ENCODE data around the gene GRM7. TPM values are rescaled to one million over a fixed set of nuclear protein-coding genes. Genes with fewer than 3 reads are reported as not detected.

The GRM7 gene
- total RNA-seq, result not detected
- polyA plus RNA-seq, result not detected
- 0 to 0.09 (median 0) reads per million in 6 experiments for total RNA-seq

DNA sequence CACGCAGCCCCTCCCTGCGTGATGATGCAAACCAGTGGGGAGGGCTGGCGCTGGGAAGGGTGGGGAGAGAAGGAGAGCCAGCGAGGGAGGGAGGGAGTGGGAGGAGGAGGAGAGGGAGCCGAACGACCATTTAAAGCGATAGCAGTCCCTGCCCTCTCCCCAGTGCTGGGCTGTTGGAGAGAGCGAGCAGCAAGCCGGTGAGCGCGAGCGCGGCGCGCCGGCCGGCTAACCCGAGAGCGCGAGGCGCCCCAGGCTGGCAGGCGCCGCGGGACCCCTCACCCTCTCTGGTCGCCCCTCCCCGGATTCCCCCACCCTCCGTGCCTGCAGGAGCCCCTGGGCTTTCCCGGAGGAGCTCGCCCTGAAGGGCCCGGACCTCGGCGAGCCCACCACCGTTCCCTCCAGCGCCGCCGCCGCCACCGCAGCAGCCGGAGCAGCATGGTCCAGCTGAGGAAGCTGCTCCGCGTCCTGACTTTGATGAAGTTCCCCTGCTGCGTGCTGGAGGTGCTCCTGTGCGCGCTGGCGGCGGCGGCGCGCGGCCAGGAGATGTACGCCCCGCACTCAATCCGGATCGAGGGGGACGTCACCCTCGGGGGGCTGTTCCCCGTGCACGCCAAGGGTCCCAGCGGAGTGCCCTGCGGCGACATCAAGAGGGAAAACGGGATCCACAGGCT, at the start of gene GRM7:
TSS of gene GRM7 (plus strand) at position 162 of the 671 bp plus-strand sequence.
- Mint-ChIP-seq H3K36me3 (peaks cover 0 to 16% (median 2%) of the 10 kb centered on the region in 3 donors), H3K4me3 (no peak within 1 kb of the TSS), H3K27ac (peak within 1 kb of the TSS in 1 of 10 donors; percentile 67), H3K9me3 (peaks cover 0 to 11% (median 0%) of the 10 kb centered on the region in 9 donors), H3K27me3 (peaks cover 19 to 53% (median 28%) of the 10 kb centered on the region in 5 donors), H3K4me1 (peaks cover 0 to 6% (median 2%) of the 10 kb centered on the region in 4 donors)
- DNase-seq (no peak), ATAC-seq (no peak)
- POLR2A ChIA-PET, result no interaction called here

DNA sequence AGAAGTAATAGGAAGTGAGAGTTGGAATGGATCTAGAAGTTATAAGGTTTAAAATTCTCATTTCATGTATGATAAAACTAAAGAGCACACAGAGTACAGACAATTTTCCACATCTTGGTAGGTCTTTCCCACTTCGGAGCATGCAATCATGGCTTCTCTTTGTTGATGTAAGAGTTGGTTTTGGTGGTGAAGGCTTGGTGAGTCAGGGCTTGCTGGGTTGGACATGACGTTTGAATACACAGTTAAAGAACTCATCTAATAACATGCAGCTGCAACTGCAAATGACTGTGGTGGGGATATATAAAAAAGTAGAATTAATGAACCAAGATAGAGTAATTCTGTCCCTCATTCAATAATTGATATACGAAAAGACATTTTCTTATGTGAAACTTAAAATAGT, 39.5 kb upstream of the GRM7 start:
- peaks cover 2 to 13% (median 6%) of the 10 kb centered on the region in 9 donors for H3K9me3 Mint-ChIP-seq
- H3K27me3 Mint-ChIP-seq, result peaks cover 0 to 3% (median 0%) of the 10 kb centered on the region in 5 donors
- no peak overlapping the region for H3K4me3 Mint-ChIP-seq
- ATAC-seq (no peak), DNase-seq (no peak)
- H3K27ac Mint-ChIP-seq, result no peak overlapping the region
- no peaks in the 10 kb centered on the region for H3K4me1 Mint-ChIP-seq
- POLR2A ChIA-PET, result no interaction called here
- no peaks in the 10 kb centered on the region for H3K36me3 Mint-ChIP-seq

DNA sequence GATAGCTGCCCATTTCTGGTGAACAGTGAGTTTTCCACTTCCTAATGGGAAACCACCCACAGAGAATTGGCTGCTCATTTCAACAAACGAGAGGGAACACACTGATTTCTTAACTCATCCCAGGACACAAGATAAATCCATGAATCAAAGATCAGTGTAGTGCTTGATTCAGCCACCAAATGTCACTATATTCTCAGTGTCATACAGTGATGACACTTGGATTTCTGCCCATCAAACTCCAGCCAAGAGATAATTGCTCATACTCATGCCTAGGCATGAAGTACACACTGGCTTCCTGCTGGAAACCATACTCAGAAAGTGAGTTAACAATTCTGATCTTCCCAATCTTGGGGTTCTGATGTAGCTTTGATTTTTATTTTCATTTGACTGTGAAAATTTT, 35.4 kb upstream of the GRM7 start:
- Mint-ChIP-seq H3K27me3 (peaks cover 0 to under 1% (median 0%) of the 10 kb centered on the region in 5 donors), H3K9me3 (peaks cover 0 to 18% (median under 1%) of the 10 kb centered on the region in 9 donors), H3K36me3 (no peaks in the 10 kb centered on the region), H3K4me3 (no peak overlapping the region), H3K4me1 (no peaks in the 10 kb centered on the region), H3K27ac (no peak overlapping the region)
- ATAC-seq, result no peak
- POLR2A ChIA-PET, result no interaction called here
- DNase-seq, result no peak

DNA sequence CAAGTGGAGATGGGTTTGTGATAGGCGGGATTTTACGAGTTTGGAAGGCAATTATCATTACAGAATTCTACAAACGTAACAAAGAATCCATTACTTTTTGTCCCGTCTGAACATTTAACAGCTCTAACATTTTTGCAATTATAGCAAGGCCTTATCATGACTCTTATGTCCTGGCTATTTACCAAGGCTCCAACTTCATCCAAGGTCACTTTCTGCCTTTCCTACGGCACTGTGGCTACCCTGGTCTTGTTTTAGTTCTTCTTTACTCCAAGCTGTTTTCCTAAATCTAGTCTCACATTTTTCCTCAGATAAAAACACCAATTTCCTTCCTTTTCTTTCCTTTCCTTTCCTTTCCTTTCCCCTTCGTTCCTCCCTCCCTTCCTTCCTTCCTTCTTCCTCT, 33.5 kb upstream of the GRM7 start:
- no peaks in the 10 kb centered on the region for H3K36me3 Mint-ChIP-seq
- POLR2A ChIA-PET, result no interaction called here
- no peak overlapping the region for H3K4me3 Mint-ChIP-seq
- DNase-seq (no peak), ATAC-seq (no peak)
- H3K4me1 Mint-ChIP-seq, result no peaks in the 10 kb centered on the region
- no peaks in the 10 kb centered on the region for H3K27me3 Mint-ChIP-seq
- no peak overlapping the region for H3K27ac Mint-ChIP-seq
- peaks cover 0 to 23% (median 6%) of the 10 kb centered on the region in 9 donors for H3K9me3 Mint-ChIP-seq

DNA sequence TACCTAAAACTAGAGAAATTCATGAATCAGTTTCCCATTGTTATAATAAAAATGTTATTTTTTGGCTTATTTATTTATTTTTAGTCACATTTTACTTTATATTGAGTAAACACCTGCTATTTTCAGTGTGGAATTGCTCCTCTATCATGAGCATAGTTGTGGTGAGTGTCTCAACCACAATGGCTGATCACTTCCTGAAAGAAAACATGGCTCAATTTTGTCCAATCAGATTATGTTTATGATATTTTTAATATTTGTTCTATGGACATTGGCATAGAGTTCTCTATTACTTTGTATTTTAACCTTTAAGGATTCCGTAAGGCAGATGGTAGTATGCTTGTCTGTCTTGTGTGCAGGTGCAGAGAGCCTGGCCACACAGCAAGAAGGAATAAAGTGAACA, 16.2 kb upstream of the GRM7 start:
- DNase-seq (no peak), ATAC-seq (no peak)
- Mint-ChIP-seq H3K4me1 (no peaks in the 10 kb centered on the region), H3K27me3 (no peaks in the 10 kb centered on the region), H3K4me3 (no peak overlapping the region), H3K9me3 (peaks cover 2 to 25% (median 10%) of the 10 kb centered on the region in 9 donors), H3K27ac (no peak overlapping the region), H3K36me3 (peaks cover 0 to 5% (median 0%) of the 10 kb centered on the region in 3 donors)
- POLR2A ChIA-PET, result no interaction called here

- POLR2A ChIA-PET, result no interaction called here
- H3K27ac Mint-ChIP-seq, result no peak overlapping the region
- peak overlapping the region in 1 of 10 donors; percentile 35 for H3K4me3 Mint-ChIP-seq
These were observed 6.7 kb upstream of the GRM7 start for GRCh38 chr3:6854184-6854583.

DNA sequence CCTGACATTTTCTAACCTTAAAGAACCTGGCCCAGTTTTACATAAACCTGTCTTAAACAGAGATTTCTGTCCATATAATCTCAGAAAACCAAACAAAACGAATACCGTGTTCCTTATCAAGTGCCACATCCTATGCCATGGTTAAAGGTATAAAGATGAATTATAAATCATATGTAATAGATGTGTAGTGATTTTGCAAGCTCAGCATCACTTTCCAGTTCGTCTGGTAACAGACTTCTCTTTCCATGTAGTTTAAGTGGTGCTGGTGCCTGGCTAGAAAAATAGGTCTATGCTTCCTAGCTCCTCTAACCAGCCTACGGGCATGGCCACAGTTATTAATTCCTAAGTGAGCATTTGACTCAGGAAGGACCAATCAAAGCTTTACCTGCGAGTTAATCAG, 3.4 kb upstream of the GRM7 start:
- peaks cover 6 to 28% (median 20%) of the 10 kb centered on the region in 5 donors for H3K27me3 Mint-ChIP-seq
- H3K4me1 Mint-ChIP-seq, result peaks cover 0 to 6% (median 2%) of the 10 kb centered on the region in 4 donors
- no peak overlapping the region for H3K27ac Mint-ChIP-seq
- no peak overlapping the region for H3K4me3 Mint-ChIP-seq
- POLR2A ChIA-PET, result no interaction called here
- DNase-seq (no peak), ATAC-seq (no peak)
- peaks cover 0 to 5% (median 0%) of the 10 kb centered on the region in 9 donors for H3K9me3 Mint-ChIP-seq
- H3K36me3 Mint-ChIP-seq, result peaks cover 0 to 6% (median 0%) of the 10 kb centered on the region in 3 donors

More at GRCh38 chr3:6854184-6854583, 6.7 kb upstream of the GRM7 start:
- no peak for DNase-seq
- Mint-ChIP-seq H3K4me1 (no peaks in the 10 kb centered on the region), H3K27me3 (peaks cover 0 to 9% (median 4%) of the 10 kb centered on the region in 5 donors), H3K36me3 (no peaks in the 10 kb centered on the region), H3K9me3 (peaks cover 0 to 8% (median 0%) of the 10 kb centered on the region in 9 donors)
- ATAC-seq, result no peak

DNA sequence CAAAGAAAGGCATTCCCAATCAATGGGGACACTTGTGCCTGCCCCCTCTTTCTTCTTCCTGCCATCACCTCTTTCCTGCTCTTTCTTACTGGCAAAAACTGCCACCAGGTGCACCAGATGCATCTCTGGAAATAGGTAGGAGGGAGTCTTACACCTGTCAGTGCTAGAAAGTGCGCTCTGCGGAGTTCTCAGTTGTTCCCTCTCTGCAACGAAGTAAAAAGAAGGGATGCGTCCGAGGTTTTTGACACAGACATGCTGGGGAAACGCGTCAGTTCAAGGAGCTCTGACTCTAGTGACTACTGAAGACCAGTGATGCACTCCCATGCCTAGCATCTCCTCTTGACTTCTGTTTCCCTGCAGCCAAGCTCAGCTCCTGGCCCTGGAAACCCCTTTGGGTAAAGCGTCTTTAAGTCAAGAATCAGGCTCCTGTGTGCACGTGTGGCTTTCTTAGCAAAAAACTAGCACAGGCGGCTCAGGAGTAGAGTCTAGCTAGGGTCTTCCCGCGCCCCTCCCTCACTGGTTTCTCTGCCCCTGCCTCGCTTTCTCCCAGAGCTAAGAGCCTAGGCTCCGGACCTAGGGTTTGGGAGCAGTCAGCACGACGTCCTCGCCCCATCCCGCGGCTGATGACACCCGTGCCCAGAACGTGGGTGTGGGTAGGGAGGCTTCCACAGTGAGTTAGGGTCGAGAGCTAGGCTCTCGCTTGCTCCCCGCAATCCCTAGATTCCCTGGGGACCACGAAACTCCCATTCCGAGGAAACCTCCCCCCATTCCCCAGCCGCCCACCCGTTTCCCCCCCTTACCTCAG, 564 bp upstream of the GRM7 start:
- H3K4me1 Mint-ChIP-seq, result peaks cover 0 to 6% (median 2%) of the 10 kb centered on the region in 4 donors
- peaks cover 0 to 16% (median 2%) of the 10 kb centered on the region in 3 donors for H3K36me3 Mint-ChIP-seq
- DNase-seq (no peak), ATAC-seq (no peak)
- H3K27me3 Mint-ChIP-seq, result peaks cover 19 to 53% (median 28%) of the 10 kb centered on the region in 5 donors
- H3K9me3 Mint-ChIP-seq, result peaks cover 0 to 11% (median 0%) of the 10 kb centered on the region in 9 donors
- H3K27ac Mint-ChIP-seq, result no peak overlapping the region
- H3K4me3 Mint-ChIP-seq, result no peak overlapping the region
- POLR2A ChIA-PET, result no interaction called here

DNA sequence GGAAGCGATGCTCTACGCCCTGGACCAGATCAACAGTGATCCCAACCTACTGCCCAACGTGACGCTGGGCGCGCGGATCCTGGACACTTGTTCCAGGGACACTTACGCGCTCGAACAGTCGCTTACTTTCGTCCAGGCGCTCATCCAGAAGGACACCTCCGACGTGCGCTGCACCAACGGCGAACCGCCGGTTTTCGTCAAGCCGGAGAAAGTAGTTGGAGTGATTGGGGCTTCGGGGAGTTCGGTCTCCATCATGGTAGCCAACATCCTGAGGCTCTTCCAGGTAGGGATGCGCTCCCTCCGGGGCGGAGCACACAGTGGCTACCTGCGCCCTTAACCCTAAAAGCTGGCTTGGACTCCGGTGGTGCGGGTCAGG, 698 bp downstream of the GRM7 start:
- Mint-ChIP-seq H3K27ac (no peak overlapping the region), H3K4me3 (no peak overlapping the region), H3K4me1 (peaks cover 0 to 6% (median 2%) of the 10 kb centered on the region in 4 donors), H3K36me3 (peaks cover 0 to 16% (median 2%) of the 10 kb centered on the region in 3 donors), H3K27me3 (peaks cover 19 to 53% (median 28%) of the 10 kb centered on the region in 5 donors), H3K9me3 (peaks cover 0 to 11% (median 0%) of the 10 kb centered on the region in 9 donors)
- POLR2A ChIA-PET, result no interaction called here
- DNase-seq (no peak), ATAC-seq (no peak)

DNA sequence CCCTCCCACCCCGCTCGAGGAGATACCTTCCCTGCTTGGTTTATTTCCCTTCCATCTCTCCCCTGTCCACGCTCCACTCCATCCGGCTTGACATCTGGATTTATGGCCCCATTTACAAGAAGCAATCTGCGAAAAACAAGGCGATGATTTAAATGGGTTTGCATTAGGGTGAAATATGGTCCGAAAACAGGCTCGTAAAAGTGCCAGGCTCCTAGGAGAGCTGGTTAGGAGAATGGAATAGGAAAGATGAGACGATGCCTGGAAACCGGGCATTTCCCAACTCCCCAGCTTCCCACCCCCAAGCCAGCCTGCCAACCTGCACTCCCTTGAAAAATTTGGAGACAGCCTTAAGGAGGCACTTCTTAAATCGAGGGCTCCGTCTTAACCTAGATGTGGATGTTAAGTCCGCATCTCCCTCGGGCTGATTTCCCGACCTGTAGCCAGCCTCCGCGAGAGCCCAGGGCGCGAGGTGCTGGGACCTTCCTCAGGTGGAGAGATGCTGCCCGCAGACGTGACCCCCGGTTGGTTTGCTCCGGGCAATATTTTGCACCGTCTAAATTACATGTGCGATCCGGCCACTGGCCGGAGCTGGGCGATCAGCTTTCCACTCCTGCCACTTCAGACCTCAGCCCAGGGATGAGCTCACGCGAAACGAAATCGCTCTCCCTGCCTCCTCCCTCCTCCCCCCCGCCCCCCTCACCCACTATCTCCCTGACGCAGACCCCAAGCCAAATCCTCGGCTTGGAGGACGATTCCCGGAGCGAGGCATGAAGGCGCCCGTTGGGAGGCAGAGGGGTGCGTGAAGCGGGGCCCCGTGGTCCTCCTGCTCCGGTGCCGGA, 1.3 kb downstream of the GRM7 start:
- POLR2A ChIA-PET, result no interaction called here
- ATAC-seq (no peak), DNase-seq (no peak)
- Mint-ChIP-seq H3K27ac (peak overlapping the region in 1 of 10 donors; percentile 67), H3K9me3 (peaks cover 0 to 11% (median 0%) of the 10 kb centered on the region in 9 donors), H3K27me3 (peaks cover 19 to 53% (median 25%) of the 10 kb centered on the region in 5 donors), H3K4me1 (peaks cover 0 to 6% (median 2%) of the 10 kb centered on the region in 4 donors), H3K4me3 (no peak overlapping the region), H3K36me3 (peaks cover 0 to 16% (median 2%) of the 10 kb centered on the region in 3 donors)

GRCh38 chr3:6862880-6863195, 1.9 kb downstream of the GRM7 start:
- H3K9me3 Mint-ChIP-seq, result peaks cover 0 to 11% (median 0%) of the 10 kb centered on the region in 9 donors
- peaks cover 0 to 6% (median 2%) of the 10 kb centered on the region in 4 donors for H3K4me1 Mint-ChIP-seq
- DNase-seq, result no peak
- POLR2A ChIA-PET, result no interaction called here
- no peak overlapping the region for H3K27ac Mint-ChIP-seq
- H3K27me3 Mint-ChIP-seq, result peaks cover 19 to 53% (median 25%) of the 10 kb centered on the region in 5 donors
- peaks cover 0 to 16% (median 2%) of the 10 kb centered on the region in 3 donors for H3K36me3 Mint-ChIP-seq
- H3K4me3 Mint-ChIP-seq, result no peak overlapping the region
- ATAC-seq, result no peak

DNA sequence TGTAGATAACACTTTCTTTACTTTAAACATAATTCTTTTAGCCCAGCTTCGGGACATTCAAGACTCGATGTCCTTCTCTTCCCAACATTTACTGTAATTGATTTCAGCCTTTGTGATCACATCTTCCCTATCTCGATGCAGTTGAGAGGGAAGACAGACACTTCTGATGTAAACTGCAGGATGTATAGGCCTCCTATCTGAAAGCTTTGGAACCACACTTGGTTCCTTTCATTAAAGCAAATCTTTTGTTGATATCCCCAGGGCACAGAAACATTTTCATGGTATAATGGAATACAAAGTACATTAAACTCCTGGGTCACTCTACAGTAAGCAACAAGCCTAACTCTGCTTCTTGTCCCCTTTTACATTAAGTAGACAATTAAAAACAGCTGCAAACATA, 6.4 kb downstream of the GRM7 start:
- POLR2A ChIA-PET, result no interaction called here
- no peak for DNase-seq
- H3K4me1 Mint-ChIP-seq, result no peaks in the 10 kb centered on the region
- H3K27me3 Mint-ChIP-seq, result peaks cover 8 to 28% (median 14%) of the 10 kb centered on the region in 5 donors
- ATAC-seq, result no peak
- H3K9me3 Mint-ChIP-seq, result peaks cover 0 to 16% (median 6%) of the 10 kb centered on the region in 9 donors
- H3K4me3 Mint-ChIP-seq, result no peak overlapping the region
- H3K36me3 Mint-ChIP-seq, result peaks cover 0 to 11% (median 2%) of the 10 kb centered on the region in 3 donors
- H3K27ac Mint-ChIP-seq, result no peak overlapping the region

Measured in naive thymus-derived CD8-positive, alpha-beta T cell (primary cell).